Measurements from ENCODE around the gene PER2.

PER2 gene

DNA sequence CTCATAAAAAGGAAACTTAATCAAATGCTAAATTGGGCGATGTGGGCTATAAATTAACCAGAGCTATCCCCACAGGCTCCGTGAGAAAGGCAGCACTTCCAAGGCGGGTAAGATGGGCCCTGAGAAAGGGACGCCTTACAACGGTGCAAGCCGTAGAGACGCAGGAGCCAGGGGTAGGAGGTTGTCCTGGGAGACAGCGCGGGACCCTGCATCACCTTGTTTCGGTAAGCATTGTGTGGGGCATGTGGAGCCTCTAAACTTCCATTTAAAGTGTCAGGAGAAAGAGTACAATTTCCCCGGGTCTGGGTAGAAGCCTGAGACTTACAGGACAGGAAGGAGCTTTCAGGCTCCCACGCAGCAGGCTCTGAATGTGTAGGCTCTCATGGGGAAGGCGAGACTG is 1.2 kb upstream of the PER2 start:
- TF ChIP-seq EZH2phosphoT487 (IDR thresholded peaks at IDR 0.05; ENCODE audit: borderline replicate concordance, low read length) = no peak
- TF ChIP-seq CTCF (IDR thresholded peaks at IDR 0.05; ENCODE audit: low read depth, low read length, poor library complexity, severe bottlenecking) = no peak
- Histone ChIP-seq H3K79me2 (ENCODE audit: control insufficient read depth, low read length) (peaks cover 38% of the 10 kb centered on the region), H3K27ac (ENCODE audit: low read depth, low read length) (no peak overlapping the region), H3K4me2 (ENCODE audit: low read length) (peak overlapping the region; percentile 94), H3K4me1 (ENCODE audit: control insufficient read depth, low read length) (peaks cover 22% of the 10 kb centered on the region), H3K9me3 (ENCODE audit: control insufficient read depth, insufficient read depth, low read length) (no peaks in the 10 kb centered on the region), H3K4me3 (ENCODE audit: low read length) (peak overlapping the region; percentile 92), H3F3A (ENCODE audit: control insufficient read depth, insufficient read depth) (no peaks in the 10 kb centered on the region; the same call in 1 of the 2 replicates), H3K36me3 (ENCODE audit: control insufficient read depth, low read length) (0 out of 2 replicates have a peak, but pooled peaks cover 4% of the 10 kb centered on the region), H3K27me3 (ENCODE audit: control insufficient read depth, low read length) (no peaks in the 10 kb centered on the region), H3K9me2 (replicated peaks; ENCODE audit: control insufficient read depth, low read length) (no peaks in the 10 kb centered on the region), H4K20me1 (ENCODE audit: control insufficient read depth, insufficient read depth, low read depth, low read length) (peaks cover 5% of the 10 kb centered on the region; the same call in 1 of the 2 replicates)

- peak overlapping the region; percentile 94 for H3K4me2 ChIP-seq (ENCODE audit: low read length)
- peaks cover 43% of the 10 kb centered on the region for H3K79me2 ChIP-seq (ENCODE audit: control insufficient read depth, low read length)
- no peaks in the 10 kb centered on the region for H3K27me3 ChIP-seq (ENCODE audit: control insufficient read depth, low read length)
- no peaks in the 10 kb centered on the region; the same call in 1 of the 2 replicates for H3F3A ChIP-seq (ENCODE audit: control insufficient read depth, insufficient read depth)
- peaks cover 5% of the 10 kb centered on the region; the same call in 1 of the 2 replicates for H4K20me1 ChIP-seq (ENCODE audit: control insufficient read depth, insufficient read depth, low read depth, low read length)
- peak overlapping the region; percentile 40 for H3K27ac ChIP-seq (ENCODE audit: low read depth, low read length)
- 0 out of 2 replicates have a peak, but pooled peaks cover 4% of the 10 kb centered on the region for H3K36me3 ChIP-seq (ENCODE audit: control insufficient read depth, low read length)
- peak overlapping the region; percentile 92 for H3K4me3 ChIP-seq (ENCODE audit: low read length)
- peaks cover 23% of the 10 kb centered on the region for H3K4me1 ChIP-seq (ENCODE audit: control insufficient read depth, low read length)
- TF ChIP-seq CTCF (IDR thresholded peaks at IDR 0.05; ENCODE audit: low read depth, low read length, poor library complexity, severe bottlenecking) (no peak), EZH2phosphoT487 (IDR thresholded peaks at IDR 0.05; ENCODE audit: borderline replicate concordance, low read length) (no peak)
- no peaks in the 10 kb centered on the region for H3K9me2 ChIP-seq (replicated peaks; ENCODE audit: control insufficient read depth, low read length)
- H3K9me3 ChIP-seq (ENCODE audit: control insufficient read depth, insufficient read depth, low read length) = no peaks in the 10 kb centered on the region
These were observed 502 bp upstream of the PER2 start for GRCh38 chr2:238288650-238289573.

- Histone ChIP-seq H3K4me2 (ENCODE audit: low read length) (peak overlapping the region; percentile 76), H3K9me3 (ENCODE audit: control insufficient read depth, insufficient read depth, low read length) (no peaks in the 10 kb centered on the region), H3K36me3 (ENCODE audit: control insufficient read depth, low read length) (0 out of 2 replicates have a peak, but pooled peaks cover 4% of the 10 kb centered on the region), H4K20me1 (ENCODE audit: control insufficient read depth, insufficient read depth, low read depth, low read length) (peaks cover 5% of the 10 kb centered on the region; the same call in 1 of the 2 replicates), H3K4me1 (ENCODE audit: control insufficient read depth, low read length) (peaks cover 35% of the 10 kb centered on the region), H3K27ac (ENCODE audit: low read depth, low read length) (no peak overlapping the region), H3K4me3 (ENCODE audit: low read length) (peak overlapping the region; percentile 92), H3K79me2 (ENCODE audit: control insufficient read depth, low read length) (peaks cover 61% of the 10 kb centered on the region), H3F3A (ENCODE audit: control insufficient read depth, insufficient read depth) (no peaks in the 10 kb centered on the region; the same call in 1 of the 2 replicates), H3K27me3 (ENCODE audit: control insufficient read depth, low read length) (no peaks in the 10 kb centered on the region), H3K9me2 (replicated peaks; ENCODE audit: control insufficient read depth, low read length) (no peaks in the 10 kb centered on the region)
- TF ChIP-seq EZH2phosphoT487 (IDR thresholded peaks at IDR 0.05; ENCODE audit: borderline replicate concordance, low read length) (no peak), CTCF (IDR thresholded peaks at IDR 0.05; ENCODE audit: low read depth, low read length, poor library complexity, severe bottlenecking) (no peak)
These were observed 1.2 kb downstream of the PER2 start for GRCh38 chr2:238286987-238287736.
